Right lobe of liver (tissue), 4 donors: Measurements from ENCODE around the gene CDK5RAP1.

Source experiments
- POLR2A ChIP-seq: fragments of 450-650 bp; IDR thresholded peaks from one replicate; pipeline ENCODE4 v1.6.1; 2017; ENCODE audit warnings: antibody characterized with exemption, mild to moderate bottlenecking
- TF ChIP-seq, protein P1 (sequence below), 4 donors: fragments of 200-600 bp in 3 of 4; fragments of 450-650 bp in 1 of 4; IDR thresholded peaks; one replicate each; pipeline versions ENCODE4 v1.5.1 to v1.8.0; 2016 to 2022; ENCODE audit warnings: antibody characterized with exemption in 4 of 4, mild to moderate bottlenecking in 2 of 4
- donor health status: DM: no; HTN: no; CAD: no.
- donor health status: DM: no; HTN: no; CAD: no.
- donor health status: DM: no; HTN: yes; CAD: no.

DNA sequence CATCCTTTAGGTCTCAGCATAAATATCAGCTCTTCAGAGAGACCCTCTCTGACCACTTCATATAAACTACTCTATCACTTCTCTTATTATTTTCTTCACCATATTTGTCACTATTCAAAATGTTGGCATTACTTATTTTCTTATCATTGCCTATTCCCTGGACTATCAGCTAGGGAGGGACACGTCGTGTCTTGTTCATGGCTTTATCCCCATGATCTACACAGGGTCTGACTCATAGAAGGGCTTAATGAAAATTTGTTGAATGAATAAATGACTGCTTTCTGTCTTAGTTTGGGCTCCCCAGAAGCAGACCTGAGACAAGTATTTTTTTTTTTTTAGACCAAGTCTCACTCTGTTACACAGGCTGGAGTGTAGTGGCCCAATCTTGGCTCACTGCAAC is 3.0 kb upstream of the CDK5RAP1 start:
- no peak for TF ChIP-seq POLR2A
- TF ChIP-seq, protein P1, sequence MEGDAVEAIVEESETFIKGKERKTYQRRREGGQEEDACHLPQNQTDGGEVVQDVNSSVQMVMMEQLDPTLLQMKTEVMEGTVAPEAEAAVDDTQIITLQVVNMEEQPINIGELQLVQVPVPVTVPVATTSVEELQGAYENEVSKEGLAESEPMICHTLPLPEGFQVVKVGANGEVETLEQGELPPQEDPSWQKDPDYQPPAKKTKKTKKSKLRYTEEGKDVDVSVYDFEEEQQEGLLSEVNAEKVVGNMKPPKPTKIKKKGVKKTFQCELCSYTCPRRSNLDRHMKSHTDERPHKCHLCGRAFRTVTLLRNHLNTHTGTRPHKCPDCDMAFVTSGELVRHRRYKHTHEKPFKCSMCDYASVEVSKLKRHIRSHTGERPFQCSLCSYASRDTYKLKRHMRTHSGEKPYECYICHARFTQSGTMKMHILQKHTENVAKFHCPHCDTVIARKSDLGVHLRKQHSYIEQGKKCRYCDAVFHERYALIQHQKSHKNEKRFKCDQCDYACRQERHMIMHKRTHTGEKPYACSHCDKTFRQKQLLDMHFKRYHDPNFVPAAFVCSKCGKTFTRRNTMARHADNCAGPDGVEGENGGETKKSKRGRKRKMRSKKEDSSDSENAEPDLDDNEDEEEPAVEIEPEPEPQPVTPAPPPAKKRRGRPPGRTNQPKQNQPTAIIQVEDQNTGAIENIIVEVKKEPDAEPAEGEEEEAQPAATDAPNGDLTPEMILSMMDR (IDR thresholded peaks at IDR 0.05): no peak
